H1 (cell line): ENCODE data around the gene C19orf53. TPM values are rescaled to one million over a fixed set of nuclear protein-coding genes. Genes with fewer than 3 reads are reported as not detected.

Experiments used
- ASH2L ChIP-seq: fragments of 200-600, 300-600 bp; sonication (generic); IDR thresholded peaks from one replicate; pipeline ENCODE4 v1.7.1; 2017; ENCODE audit warnings: low read length
- CHD1 ChIP-seq: IDR thresholded peaks from 2 replicates; pipeline ENCODE4 v1.6.1; 2012; ENCODE audit warnings: low read depth, low read length, improper control_type of control experiment
- HDAC6 ChIP-seq: IDR thresholded peaks from one replicate; pipeline ENCODE4 v1.7.1; 2012; ENCODE audit warnings: low read depth, mild to moderate bottlenecking, inconsistent platforms, low read length, moderate library complexity
- POU5F1 ChIP-seq: IDR thresholded peaks from 2 replicates; pipeline ENCODE4 v1.6.1; 2011; ENCODE audit warnings: low read depth, mild to moderate bottlenecking, low read length, moderate library complexity
- RAD21 ChIP-seq, 2 experiments: IDR thresholded peaks in 1 of 2; conservative IDR thresholded peaks in 1 of 2; 2 replicates each; pipeline ENCODE4 v1.6.1; 2011; ENCODE audit warnings: low read depth in 2 of 2, low read length in 2 of 2, improper control_type of control experiment in 1 of 2, inconsistent platforms in 1 of 2, mild to moderate bottlenecking in 1 of 2, moderate library complexity in 1 of 2
- SP1 ChIP-seq: IDR thresholded peaks from 2 replicates; pipeline ENCODE4 v1.6.1; 2011; ENCODE audit warnings: low read depth, low read length
- SP2 ChIP-seq: IDR thresholded peaks from 2 replicates; pipeline ENCODE4 v1.6.1; 2012; ENCODE audit warnings: mild to moderate bottlenecking, low read length, inconsistent platforms
- TAF1 ChIP-seq: IDR thresholded peaks from 2 replicates; pipeline ENCODE4 v1.6.1; 2011; ENCODE audit warnings: mild to moderate bottlenecking, low read depth, low read length
- YY1 ChIP-seq: IDR thresholded peaks from 2 replicates; pipeline ENCODE4 v1.6.1; 2011; ENCODE audit warnings: low read depth, mild to moderate bottlenecking, low read length
- polyA plus RNA-seq, 7 experiments: library from polyadenylated mRNA; depleted of rRNA in 3 of 7; stranded (reverse) in 5 of 7; unstranded in 2 of 7; fragments of >200 nt in 5 of 7; fragments of 200-250 nt in 2 of 7; gene quantifications; 1 replicate in 5 of 7; 2 replicates in 1 of 7; 4 replicates in 1 of 7; pipeline versions ENCODE4 v1.2.1 to v1.2.3, GENCODE V29; 2011 to 2013; ENCODE audit warnings: missing spikeins in 2 of 7, mixed read lengths in 2 of 7
- total RNA-seq: library from RNA; stranded (reverse); fragmentation: NEBNext Ultra II Directional; extraction: Animal tissue kit (Norgen Biotek cat#: 25700); gene quantifications from 2 replicates; pipeline ENCODE4 v1.2.1, GENCODE V29; 2021
- TF ChIP-seq, protein P1 (sequence below): IDR thresholded peaks from 2 replicates; pipeline ENCODE4 v1.6.1; 2011; ENCODE audit warnings: low read depth, mild to moderate bottlenecking, low read length; ENCODE audit not compliant: insufficient read depth

Gene C19orf53
- total and polyA plus RNA-seq, 2 of the 8 experiments (the other 6 are each of a cell fraction or from before 2014, with no cell fraction given), result 104 to 169 TPM

- TF ChIP-seq SP2, result peak; percentile 94
- TF ChIP-seq RAD21 (IDR thresholded peaks at IDR 0.05 in 1 of 2, conservative IDR thresholded peaks at IDR 0.05 in 1 of 2; ENCODE audit: low read depth in 2 of 2, low read length in 2 of 2), result no peak; a peak in 1 of 4 replicates
- TF ChIP-seq ASH2L, result peak; percentile 57
- TF ChIP-seq HDAC6, result no peak
- no peak for TF ChIP-seq YY1
- TF ChIP-seq SP1, result peak; percentile 99
- peak; percentile 93 for TF ChIP-seq TAF1
- TF ChIP-seq CHD1, result no peak
- no peak for TF ChIP-seq POU5F1
- TF ChIP-seq, protein P1, sequence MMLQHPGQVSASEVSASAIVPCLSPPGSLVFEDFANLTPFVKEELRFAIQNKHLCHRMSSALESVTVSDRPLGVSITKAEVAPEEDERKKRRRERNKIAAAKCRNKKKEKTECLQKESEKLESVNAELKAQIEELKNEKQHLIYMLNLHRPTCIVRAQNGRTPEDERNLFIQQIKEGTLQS, result no peak
These were observed 20.7 kb downstream of the C19orf53 start, which contains the start of gene ZSWIM4 (continued) for GRCh38 chr19:13794757-13795589.
